Mucosa of descending colon (tissue), 3 donors: ENCODE results near the gene DNAH9. TPM values are rescaled to one million over a fixed set of nuclear protein-coding genes. Genes with fewer than 3 reads are reported as not detected.

Experiments
- ATAC-seq: fragments of 200-7000 bp; cut with Tn5 transposase; one replicate; pipeline ENCODE4 v1.9.1; 2020; ENCODE audit warnings: mild to moderate bottlenecking, moderate library complexity
- DNase-seq, 3 donors: peaks; one replicate each; pipeline ENCODE4 v3.0.0-alpha.2; 2020
- H3K36me3 ChIP-seq: fragments of 200-600 bp; one replicate; pipeline ENCODE4 v1.8.0; 2021; ENCODE audit warnings: low read depth, mild to moderate bottlenecking
- H3K4me1 ChIP-seq: fragments of 200-600 bp; one replicate; pipeline ENCODE4 v1.8.0; 2021; ENCODE audit warnings: low read depth, mild to moderate bottlenecking
- H3K4me3 ChIP-seq: fragments of 200-600 bp; one replicate; pipeline ENCODE4 v1.8.0; 2021; ENCODE audit warnings: mild to moderate bottlenecking
- H3K9me3 ChIP-seq: fragments of 200-600 bp; one replicate; pipeline ENCODE4 v1.8.0; 2021; ENCODE audit warnings: mild to moderate bottlenecking
- intact Hi-C, 2 donors: fragments of 100-400 bp; cut with DNase I in 1 of 2; cut with micrococcal nuclease in 1 of 2; formaldehyde crosslinking; loops; one replicate each; pipeline versions ENCODE4 v1.11.0 to v1.11.1; 2022; cut with DNase I, micrococcal nuclease
- total RNA-seq, 3 donors: library from RNA; stranded (reverse); fragmentation: NEBNext Ultra II Directional in 2 of 3; extraction: Animal tissue kit (Norgen Biotek cat#: 25700) in 2 of 3; gene quantifications; one replicate each; pipeline versions ENCODE4 v1.2.1 to v1.2.4, GENCODE V29; 2021 to 2023
- TF ChIP-seq, protein P1 (sequence below): fragments of 200-600 bp; IDR thresholded peaks from one replicate; pipeline ENCODE4 v1.8.0; 2022; ENCODE audit warnings: antibody characterized with exemption, mild to moderate bottlenecking
- donor health status: DM: no; HTN: no; CAD: no; lungs with moderate emphysema.
- donor health status: DM: no; HTN: no; CAD: no.
- donor health status: DM: no; HTN: yes; CAD: no.

Gene DNAH9
- total RNA-seq, 3 donors from 2014 or later = 0.41 to 1.5 (median 0.79) TPM

DNA sequence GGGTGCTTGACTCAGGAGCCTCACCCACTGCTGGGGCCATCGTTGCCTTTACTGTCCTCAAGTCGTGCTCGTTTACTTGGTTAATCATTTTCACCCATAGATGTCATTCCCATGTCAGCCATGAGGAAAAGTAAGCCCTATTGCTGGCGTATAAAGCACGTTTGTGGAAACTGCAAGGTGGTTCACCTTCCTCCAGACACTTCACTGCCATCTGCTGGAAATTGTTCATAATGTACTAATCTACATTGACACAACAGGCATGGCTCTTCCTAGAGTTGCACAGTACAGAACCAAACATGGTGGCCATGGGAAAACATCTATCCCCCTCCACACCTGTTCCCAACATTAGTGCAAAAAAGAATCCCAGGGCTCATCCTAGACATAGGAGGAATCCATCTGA is 282.4 kb downstream of the DNAH9 start:
- peak; percentile 97 for ATAC-seq
- intact Hi-C loops = no loop called here

DNA sequence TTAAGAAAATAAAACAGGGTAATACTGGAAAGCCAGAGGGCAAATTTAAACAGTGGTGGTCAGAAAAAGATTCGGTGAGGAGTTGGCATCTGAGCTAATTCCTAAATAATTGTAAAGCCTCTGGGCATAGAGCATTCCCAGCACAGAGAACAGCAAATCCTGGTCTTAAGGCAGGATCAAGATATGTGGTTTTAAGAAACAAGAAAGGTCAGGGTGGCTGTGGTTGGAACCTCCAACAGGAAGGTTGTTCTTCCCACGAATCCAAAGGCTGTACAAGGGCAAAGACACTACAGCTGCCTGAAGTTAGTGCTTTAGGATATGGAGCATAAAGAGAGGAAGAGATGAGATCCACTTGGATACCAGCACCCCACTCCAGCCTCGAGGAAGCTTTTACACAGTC is 284.4 kb downstream of the DNAH9 start:
- intact Hi-C loops = no loop called here
- H3K36me3 ChIP-seq = no peaks in the 10 kb centered on the region
- DNase-seq (no peak), ATAC-seq (no peak)
- no peaks in the 10 kb centered on the region for H3K4me1 ChIP-seq
- H3K9me3 ChIP-seq = no peaks in the 10 kb centered on the region
- no peak overlapping the region for H3K4me3 ChIP-seq
- TF ChIP-seq, protein P1, sequence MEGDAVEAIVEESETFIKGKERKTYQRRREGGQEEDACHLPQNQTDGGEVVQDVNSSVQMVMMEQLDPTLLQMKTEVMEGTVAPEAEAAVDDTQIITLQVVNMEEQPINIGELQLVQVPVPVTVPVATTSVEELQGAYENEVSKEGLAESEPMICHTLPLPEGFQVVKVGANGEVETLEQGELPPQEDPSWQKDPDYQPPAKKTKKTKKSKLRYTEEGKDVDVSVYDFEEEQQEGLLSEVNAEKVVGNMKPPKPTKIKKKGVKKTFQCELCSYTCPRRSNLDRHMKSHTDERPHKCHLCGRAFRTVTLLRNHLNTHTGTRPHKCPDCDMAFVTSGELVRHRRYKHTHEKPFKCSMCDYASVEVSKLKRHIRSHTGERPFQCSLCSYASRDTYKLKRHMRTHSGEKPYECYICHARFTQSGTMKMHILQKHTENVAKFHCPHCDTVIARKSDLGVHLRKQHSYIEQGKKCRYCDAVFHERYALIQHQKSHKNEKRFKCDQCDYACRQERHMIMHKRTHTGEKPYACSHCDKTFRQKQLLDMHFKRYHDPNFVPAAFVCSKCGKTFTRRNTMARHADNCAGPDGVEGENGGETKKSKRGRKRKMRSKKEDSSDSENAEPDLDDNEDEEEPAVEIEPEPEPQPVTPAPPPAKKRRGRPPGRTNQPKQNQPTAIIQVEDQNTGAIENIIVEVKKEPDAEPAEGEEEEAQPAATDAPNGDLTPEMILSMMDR = no peak

More for the DNA sequence above, 282.4 kb downstream of the DNAH9 start:
- Histone ChIP-seq H3K4me1 (no peaks in the 10 kb centered on the region), H3K9me3 (no peaks in the 10 kb centered on the region), H3K4me3 (no peak overlapping the region), H3K36me3 (no peaks in the 10 kb centered on the region)
- peak in 2 of 3 donors; percentile 31 to 48 for DNase-seq
- TF ChIP-seq, protein P1 = peak; percentile 16

DNA sequence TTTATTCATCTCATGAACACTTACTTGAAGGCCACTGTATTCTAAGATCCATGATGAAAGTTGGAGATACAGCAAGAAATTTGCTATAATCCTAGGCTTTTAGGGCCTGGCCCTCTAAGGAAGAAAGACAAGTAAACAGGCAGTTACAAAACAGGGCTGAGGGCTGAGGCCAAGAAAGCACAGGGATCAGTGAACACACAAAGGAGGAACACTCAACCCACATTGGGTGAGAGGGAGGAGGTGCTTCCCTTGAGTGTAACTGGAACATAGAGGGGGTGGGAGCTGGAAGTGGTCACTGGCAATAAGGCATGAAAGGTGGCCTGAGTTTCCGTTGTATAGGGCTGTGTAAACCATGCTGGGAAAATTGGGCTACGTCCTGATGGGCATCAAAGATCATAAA is 286.8 kb downstream of the DNAH9 start:
- H3K36me3 ChIP-seq = no peaks in the 10 kb centered on the region
- H3K4me3 ChIP-seq = no peak overlapping the region
- H3K9me3 ChIP-seq = no peaks in the 10 kb centered on the region
- TF ChIP-seq, protein P1 = no peak
- no peak for DNase-seq
- intact Hi-C loops = no loop called here
- no peaks in the 10 kb centered on the region for H3K4me1 ChIP-seq
- ATAC-seq = no peak

DNA sequence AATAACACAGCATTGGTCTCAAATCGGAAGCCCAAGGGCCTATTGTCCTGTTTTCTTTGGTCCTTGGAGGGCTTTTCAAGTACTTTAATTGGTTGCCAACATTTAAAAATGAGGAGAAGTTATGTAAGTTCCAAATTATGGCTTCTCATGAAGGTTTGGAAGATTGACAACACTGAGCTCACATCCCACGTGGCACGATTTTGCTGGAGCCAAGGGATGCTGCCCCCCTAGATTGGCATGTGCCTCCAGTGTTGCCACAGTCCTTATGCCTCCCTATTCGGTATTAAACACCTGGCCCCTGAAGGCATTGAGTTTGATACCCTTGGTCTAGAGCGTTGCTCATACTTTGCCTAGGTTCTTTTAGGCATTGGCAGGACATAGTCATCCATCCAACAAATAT is 291.0 kb downstream of the DNAH9 start:
- DNase-seq = no peak
- ATAC-seq = no peak
- Histone ChIP-seq H3K36me3 (no peaks in the 10 kb centered on the region), H3K4me1 (no peaks in the 10 kb centered on the region), H3K4me3 (no peak overlapping the region), H3K9me3 (no peaks in the 10 kb centered on the region)
- intact Hi-C loops = no loop called here
- TF ChIP-seq, protein P1 = no peak

DNA sequence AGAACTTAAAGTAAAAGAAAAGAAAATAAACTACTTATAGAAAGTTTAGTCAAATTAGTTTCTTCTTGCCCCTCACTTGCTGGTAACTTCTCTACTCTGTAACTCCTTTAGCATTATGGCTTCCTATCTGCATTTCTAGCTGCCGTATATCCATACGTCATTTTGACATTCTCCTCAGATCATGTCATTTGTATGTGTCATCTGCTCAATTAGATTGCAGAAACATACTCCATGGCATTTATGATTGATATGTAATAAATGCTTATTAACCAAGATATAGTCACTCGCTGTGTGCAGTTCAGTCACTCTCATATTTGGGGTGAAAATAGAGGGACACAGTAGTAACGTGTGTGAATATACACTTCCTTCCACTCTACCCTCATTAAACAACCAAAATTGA is 295.6 kb downstream of the DNAH9 start:
- intact Hi-C loops = no loop called here
- H3K4me3 ChIP-seq = no peak overlapping the region
- ATAC-seq = no peak
- no peak for DNase-seq
- TF ChIP-seq, protein P1 = no peak
- H3K4me1 ChIP-seq = no peaks in the 10 kb centered on the region
- no peaks in the 10 kb centered on the region for H3K9me3 ChIP-seq
- no peaks in the 10 kb centered on the region for H3K36me3 ChIP-seq

DNA sequence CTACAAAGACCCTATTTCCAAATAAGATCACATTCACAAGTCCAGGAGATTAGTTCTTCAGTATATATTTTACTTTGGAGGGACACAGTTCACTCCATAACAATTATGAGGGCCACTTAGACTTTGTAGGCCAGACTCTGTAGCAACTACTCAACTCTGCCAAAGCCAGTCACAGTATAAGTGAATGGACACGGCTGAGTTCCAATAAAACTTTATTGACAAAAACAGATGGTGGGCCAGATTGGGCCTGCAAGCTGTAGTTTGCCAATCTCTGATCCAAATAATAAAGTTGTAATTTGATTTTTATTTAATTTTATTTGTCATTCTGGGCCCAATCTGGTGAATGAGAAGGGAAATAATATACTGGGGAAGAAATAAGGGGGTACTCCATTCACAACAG is 297.9 kb downstream of the DNAH9 start:
- H3K4me1 ChIP-seq = no peaks in the 10 kb centered on the region
- ATAC-seq (no peak), DNase-seq (no peak)
- no peak overlapping the region for H3K4me3 ChIP-seq
- TF ChIP-seq, protein P1 = no peak
- intact Hi-C loops = no loop called here
- H3K36me3 ChIP-seq = no peaks in the 10 kb centered on the region
- H3K9me3 ChIP-seq = no peaks in the 10 kb centered on the region
